Measurements from ENCODE around the gene VWA1.

DNA sequence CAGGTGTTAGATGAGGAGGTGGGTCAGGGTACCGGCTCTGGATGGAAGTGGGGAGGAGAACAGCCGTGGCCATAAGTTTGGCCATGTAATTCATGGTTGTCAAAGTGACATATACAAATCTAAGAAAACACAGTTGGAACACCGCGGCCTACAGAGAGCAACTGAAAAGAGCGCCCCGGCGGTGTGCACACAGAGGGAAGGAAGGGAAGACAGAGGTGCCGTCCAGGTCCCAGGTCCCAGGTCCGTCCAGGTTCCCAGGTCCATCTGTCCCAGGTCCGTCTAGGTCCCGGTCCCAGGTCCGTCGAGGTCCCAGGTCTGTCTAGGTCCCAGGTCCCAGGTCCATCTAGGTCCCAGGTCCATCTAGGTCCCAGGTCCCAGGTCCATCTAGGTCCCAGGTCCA, 23.9 kb upstream of the VWA1 start:
- TF ChIP-seq, protein P1, sequence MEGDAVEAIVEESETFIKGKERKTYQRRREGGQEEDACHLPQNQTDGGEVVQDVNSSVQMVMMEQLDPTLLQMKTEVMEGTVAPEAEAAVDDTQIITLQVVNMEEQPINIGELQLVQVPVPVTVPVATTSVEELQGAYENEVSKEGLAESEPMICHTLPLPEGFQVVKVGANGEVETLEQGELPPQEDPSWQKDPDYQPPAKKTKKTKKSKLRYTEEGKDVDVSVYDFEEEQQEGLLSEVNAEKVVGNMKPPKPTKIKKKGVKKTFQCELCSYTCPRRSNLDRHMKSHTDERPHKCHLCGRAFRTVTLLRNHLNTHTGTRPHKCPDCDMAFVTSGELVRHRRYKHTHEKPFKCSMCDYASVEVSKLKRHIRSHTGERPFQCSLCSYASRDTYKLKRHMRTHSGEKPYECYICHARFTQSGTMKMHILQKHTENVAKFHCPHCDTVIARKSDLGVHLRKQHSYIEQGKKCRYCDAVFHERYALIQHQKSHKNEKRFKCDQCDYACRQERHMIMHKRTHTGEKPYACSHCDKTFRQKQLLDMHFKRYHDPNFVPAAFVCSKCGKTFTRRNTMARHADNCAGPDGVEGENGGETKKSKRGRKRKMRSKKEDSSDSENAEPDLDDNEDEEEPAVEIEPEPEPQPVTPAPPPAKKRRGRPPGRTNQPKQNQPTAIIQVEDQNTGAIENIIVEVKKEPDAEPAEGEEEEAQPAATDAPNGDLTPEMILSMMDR (IDR thresholded peaks at IDR 0.05): no peak
- TF ChIP-seq EP300 (IDR thresholded peaks at IDR 0.05; ENCODE audit: low read depth) (no peak), POLR2A (IDR thresholded peaks at IDR 0.05) (no peak)
